ENCODE results near the gene MED25. TPM values are rescaled to one million over a fixed set of nuclear protein-coding genes. Genes with fewer than 3 reads are reported as not detected.

MED25 gene
- total and polyA plus RNA-seq, 9 of the 15 experiments (the other 6 are each of a cell fraction or from before 2014, with no cell fraction given), result 4.1 to 93.9 (median 19.3) TPM

DNA sequence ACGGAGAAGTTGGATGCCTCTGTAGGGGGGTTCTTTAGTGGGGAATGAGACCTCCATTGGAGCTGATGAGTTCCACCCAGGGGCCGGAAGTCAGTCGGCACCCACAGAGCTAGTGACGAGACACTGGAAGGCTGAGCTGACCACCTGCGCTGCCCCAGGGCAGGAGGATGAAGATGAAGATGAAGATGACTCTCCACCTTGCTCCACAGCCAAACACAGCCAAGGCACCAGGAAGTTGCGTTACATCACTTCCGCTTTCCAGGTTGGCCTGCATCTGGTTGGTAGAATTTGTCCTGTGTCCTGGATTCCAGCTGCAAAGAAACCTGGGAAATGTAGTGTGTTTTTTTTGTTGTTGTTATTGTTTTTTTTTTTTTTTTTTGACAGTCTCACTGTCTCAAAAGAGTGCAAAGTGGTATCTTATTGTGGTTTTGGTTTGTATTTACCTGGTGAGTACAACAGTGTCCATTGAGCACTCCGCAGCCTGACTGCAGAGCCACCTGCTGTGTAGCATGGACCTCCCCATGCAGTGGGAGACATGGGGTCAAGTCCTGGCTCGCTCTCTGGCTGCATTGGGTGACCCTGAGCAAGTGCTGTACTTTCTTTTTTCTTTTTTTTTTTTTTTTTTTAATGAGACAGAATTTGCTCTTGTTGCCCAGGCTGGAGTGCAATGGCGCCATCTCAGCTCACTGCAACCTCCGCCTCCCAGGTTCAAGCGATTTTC is 61.3 kb downstream of the MED25 start (continued):
- TF ChIP-seq, protein P1, sequence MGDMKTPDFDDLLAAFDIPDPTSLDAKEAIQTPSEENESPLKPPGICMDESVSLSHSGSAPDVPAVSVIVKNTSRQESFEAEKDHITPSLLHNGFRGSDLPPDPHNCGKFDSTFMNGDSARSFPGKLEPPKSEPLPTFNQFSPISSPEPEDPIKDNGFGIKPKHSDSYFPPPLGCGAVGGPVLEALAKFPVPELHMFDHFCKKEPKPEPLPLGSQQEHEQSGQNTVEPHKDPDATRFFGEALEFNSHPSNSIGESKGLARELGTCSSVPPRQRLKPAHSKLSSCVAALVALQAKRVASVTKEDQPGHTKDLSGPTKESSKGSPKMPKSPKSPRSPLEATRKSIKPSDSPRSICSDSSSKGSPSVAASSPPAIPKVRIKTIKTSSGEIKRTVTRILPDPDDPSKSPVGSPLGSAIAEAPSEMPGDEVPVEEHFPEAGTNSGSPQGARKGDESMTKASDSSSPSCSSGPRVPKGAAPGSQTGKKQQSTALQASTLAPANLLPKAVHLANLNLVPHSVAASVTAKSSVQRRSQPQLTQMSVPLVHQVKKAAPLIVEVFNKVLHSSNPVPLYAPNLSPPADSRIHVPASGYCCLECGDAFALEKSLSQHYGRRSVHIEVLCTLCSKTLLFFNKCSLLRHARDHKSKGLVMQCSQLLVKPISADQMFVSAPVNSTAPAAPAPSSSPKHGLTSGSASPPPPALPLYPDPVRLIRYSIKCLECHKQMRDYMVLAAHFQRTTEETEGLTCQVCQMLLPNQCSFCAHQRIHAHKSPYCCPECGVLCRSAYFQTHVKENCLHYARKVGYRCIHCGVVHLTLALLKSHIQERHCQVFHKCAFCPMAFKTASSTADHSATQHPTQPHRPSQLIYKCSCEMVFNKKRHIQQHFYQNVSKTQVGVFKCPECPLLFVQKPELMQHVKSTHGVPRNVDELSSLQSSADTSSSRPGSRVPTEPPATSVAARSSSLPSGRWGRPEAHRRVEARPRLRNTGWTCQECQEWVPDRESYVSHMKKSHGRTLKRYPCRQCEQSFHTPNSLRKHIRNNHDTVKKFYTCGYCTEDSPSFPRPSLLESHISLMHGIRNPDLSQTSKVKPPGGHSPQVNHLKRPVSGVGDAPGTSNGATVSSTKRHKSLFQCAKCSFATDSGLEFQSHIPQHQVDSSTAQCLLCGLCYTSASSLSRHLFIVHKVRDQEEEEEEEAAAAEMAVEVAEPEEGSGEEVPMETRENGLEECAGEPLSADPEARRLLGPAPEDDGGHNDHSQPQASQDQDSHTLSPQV (IDR thresholded peaks at IDR 0.05), result no peak
- TF ChIP-seq NFYB (IDR thresholded peaks at IDR 0.05; ENCODE audit: extremely low read depth, insufficient read length), result no peak
- TF ChIP-seq, protein P2, sequence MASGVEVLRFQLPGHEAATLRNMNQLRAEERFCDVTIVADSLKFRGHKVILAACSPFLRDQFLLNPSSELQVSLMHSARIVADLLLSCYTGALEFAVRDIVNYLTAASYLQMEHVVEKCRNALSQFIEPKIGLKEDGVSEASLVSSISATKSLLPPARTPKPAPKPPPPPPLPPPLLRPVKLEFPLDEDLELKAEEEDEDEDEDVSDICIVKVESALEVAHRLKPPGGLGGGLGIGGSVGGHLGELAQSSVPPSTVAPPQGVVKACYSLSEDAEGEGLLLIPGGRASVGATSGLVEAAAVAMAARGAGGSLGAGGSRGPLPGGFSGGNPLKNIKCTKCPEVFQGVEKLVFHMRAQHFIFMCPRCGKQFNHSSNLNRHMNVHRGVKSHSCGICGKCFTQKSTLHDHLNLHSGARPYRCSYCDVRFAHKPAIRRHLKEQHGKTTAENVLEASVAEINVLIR (CRISPR knock-in tag; IDR thresholded peaks at IDR 0.05), result no peak
- no peak for TF ChIP-seq CBX8 (IDR thresholded peaks at IDR 0.05; ENCODE audit: borderline replicate concordance, extremely low read depth, low read depth, low read length, poor library complexity, severe bottlenecking)
- no peak for TF ChIP-seq FUS (optimal IDR thresholded peaks at IDR 0.05; ENCODE audit: low read depth, low read length)

All from K562 (cell line).